HL-60 (cell line): ENCODE measurements around the gene UBAC2.

Experiments
- DNase-seq, 2 experiments: peaks; one replicate each; pipeline ENCODE4 v3.0.0-alpha.2; 2010 to 2020; ENCODE audit warnings: low read depth in 1 of 2, low spot score in 1 of 2
- H3K27ac ChIP-seq: fragments of 250-450 bp; sonication (Bioruptor Pico); replicated peaks from 2 replicates; pipeline ENCODE4 v1.5.1; 2020; ENCODE audit warnings: mild to moderate bottlenecking, moderate library complexity
- H3K27me3 ChIP-seq: fragments of 250-450 bp; sonication (Bioruptor Pico); 2 replicates; pipeline ENCODE4 v1.5.1; 2021; ENCODE audit warnings: mild to moderate bottlenecking, moderate library complexity; ENCODE audit not compliant: insufficient read depth, poor library complexity, severe bottlenecking
- H3K4me3 ChIP-seq: replicated peaks from 2 replicates; pipeline ENCODE4 v1.5.1; 2011; ENCODE audit warnings: mild to moderate bottlenecking, control low read depth, low read length; ENCODE audit not compliant: insufficient read depth
- GABPA ChIP-seq: IDR thresholded peaks from 2 replicates; pipeline ENCODE4 v1.6.1; 2012; ENCODE audit warnings: low read depth
- POLR2AphosphoS5 ChIP-seq: IDR thresholded peaks from 2 replicates; pipeline ENCODE4 v1.6.1; 2012; ENCODE audit warnings: low read depth
- SPI1 ChIP-seq: IDR thresholded peaks from 2 replicates; pipeline ENCODE4 v1.6.1; 2012; ENCODE audit warnings: low read depth, mild to moderate bottlenecking, borderline replicate concordance
- TF ChIP-seq, protein P1 (sequence below): IDR thresholded peaks from one replicate; pipeline ENCODE4 v1.5.1; 2011; ENCODE audit warnings: low read length, control low read depth, inconsistent platforms; ENCODE audit not compliant: insufficient read depth
- TF ChIP-seq, protein P2 (sequence below): IDR thresholded peaks from 2 replicates; pipeline ENCODE4 v1.6.1; 2012; ENCODE audit warnings: low read depth; ENCODE audit not compliant: insufficient replicate concordance

The UBAC2 gene

DNA sequence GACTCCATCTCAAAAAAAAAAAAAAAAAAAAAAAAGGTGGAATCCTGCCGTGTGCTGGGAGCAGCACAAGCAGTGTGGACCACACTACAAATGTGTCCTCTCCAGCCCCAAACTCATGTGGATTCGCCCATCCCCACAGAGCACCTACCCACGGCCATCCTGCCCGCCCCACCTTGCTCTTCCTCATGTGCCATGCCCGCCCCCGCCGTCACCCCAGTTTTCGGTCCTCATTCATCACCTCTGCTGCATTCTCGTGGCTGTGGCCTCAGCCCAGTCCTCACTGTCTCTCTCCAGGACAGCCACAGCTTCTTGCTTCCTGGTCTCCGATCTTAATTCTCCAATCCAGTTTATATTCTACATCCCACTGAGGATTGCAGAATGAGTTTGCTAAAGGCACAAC, 220.6 kb downstream of the UBAC2 start:
- H3K27me3 ChIP-seq = no peaks in the 10 kb centered on the region
- H3K4me3 ChIP-seq = no peak overlapping the region
- H3K27ac ChIP-seq = no peak overlapping the region
- TF ChIP-seq, protein P1, sequence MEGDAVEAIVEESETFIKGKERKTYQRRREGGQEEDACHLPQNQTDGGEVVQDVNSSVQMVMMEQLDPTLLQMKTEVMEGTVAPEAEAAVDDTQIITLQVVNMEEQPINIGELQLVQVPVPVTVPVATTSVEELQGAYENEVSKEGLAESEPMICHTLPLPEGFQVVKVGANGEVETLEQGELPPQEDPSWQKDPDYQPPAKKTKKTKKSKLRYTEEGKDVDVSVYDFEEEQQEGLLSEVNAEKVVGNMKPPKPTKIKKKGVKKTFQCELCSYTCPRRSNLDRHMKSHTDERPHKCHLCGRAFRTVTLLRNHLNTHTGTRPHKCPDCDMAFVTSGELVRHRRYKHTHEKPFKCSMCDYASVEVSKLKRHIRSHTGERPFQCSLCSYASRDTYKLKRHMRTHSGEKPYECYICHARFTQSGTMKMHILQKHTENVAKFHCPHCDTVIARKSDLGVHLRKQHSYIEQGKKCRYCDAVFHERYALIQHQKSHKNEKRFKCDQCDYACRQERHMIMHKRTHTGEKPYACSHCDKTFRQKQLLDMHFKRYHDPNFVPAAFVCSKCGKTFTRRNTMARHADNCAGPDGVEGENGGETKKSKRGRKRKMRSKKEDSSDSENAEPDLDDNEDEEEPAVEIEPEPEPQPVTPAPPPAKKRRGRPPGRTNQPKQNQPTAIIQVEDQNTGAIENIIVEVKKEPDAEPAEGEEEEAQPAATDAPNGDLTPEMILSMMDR = no peak
- TF ChIP-seq GABPA = no peak
- TF ChIP-seq POLR2AphosphoS5 = no peak
- TF ChIP-seq, protein P2, sequence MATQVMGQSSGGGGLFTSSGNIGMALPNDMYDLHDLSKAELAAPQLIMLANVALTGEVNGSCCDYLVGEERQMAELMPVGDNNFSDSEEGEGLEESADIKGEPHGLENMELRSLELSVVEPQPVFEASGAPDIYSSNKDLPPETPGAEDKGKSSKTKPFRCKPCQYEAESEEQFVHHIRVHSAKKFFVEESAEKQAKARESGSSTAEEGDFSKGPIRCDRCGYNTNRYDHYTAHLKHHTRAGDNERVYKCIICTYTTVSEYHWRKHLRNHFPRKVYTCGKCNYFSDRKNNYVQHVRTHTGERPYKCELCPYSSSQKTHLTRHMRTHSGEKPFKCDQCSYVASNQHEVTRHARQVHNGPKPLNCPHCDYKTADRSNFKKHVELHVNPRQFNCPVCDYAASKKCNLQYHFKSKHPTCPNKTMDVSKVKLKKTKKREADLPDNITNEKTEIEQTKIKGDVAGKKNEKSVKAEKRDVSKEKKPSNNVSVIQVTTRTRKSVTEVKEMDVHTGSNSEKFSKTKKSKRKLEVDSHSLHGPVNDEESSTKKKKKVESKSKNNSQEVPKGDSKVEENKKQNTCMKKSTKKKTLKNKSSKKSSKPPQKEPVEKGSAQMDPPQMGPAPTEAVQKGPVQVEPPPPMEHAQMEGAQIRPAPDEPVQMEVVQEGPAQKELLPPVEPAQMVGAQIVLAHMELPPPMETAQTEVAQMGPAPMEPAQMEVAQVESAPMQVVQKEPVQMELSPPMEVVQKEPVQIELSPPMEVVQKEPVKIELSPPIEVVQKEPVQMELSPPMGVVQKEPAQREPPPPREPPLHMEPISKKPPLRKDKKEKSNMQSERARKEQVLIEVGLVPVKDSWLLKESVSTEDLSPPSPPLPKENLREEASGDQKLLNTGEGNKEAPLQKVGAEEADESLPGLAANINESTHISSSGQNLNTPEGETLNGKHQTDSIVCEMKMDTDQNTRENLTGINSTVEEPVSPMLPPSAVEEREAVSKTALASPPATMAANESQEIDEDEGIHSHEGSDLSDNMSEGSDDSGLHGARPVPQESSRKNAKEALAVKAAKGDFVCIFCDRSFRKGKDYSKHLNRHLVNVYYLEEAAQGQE = no peak
- no peak for TF ChIP-seq SPI1
- DNase-seq = no peak

DNA sequence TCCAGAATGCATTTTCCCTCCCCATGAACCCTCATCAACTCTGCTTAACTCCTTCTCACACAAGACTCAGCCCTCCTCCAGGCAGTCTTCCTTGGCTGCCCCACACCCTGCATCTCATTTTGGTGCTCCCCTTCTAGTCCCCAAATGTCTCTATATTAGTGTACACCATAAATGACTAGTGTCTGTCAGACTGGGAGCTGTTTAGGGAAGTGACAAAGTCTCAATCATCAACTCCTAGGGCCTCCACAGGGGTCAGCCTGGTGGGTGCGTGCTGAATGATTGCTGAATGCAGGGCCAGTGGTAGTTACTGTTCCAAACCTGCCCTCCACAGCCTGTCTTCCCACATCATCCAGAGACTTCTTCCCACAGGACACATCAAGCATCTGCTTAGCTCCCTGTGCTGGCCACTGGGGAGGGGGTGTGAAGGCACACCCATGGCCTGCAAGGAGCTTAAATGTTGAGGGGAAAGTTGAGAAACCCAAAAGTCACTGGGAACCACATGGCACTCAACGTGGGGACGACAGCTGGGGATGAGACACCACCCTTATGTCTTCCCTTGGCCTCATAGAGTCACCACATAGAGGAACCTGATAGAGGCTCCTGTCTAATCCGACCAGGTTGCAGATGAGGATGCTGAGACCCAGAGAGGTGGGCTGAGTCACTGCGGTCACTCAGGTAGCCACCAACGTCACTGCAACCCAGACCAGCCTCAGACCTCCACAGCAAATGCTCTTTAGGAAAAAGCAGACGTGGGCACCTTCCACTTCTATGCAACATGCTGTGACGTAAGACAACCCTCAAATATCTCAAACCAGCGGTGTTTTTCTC, 221.3 kb downstream of the UBAC2 start:
- peak in 1 of 2 experiments; percentile 67 for DNase-seq
- Histone ChIP-seq H3K27ac (no peak overlapping the region), H3K27me3 (no peaks in the 10 kb centered on the region), H3K4me3 (no peak overlapping the region)
- TF ChIP-seq GABPA = no peak
- peak; percentile 66; the same call in 1 of the 2 replicates for TF ChIP-seq SPI1

- no peak overlapping the region for H3K4me3 ChIP-seq
- no peak overlapping the region for H3K27ac ChIP-seq
- TF ChIP-seq SPI1 = 0 out of 2 replicates have a peak, but pooled peaks have one; percentile 11
- TF ChIP-seq POLR2AphosphoS5 = no peak
- no peak for DNase-seq
- H3K27me3 ChIP-seq = no peaks in the 10 kb centered on the region
These were observed 222.0 kb downstream of the UBAC2 start for GRCh38 chr13:99422586-99423220.

GRCh38 chr13:99425485-99426341, 225.1 kb downstream of the UBAC2 start:
- TF ChIP-seq SPI1 = peak; percentile 85
- TF ChIP-seq, protein P2 = no peak
- no peaks in the 10 kb centered on the region for H3K27me3 ChIP-seq
- H3K4me3 ChIP-seq = no peak overlapping the region
- H3K27ac ChIP-seq = peak overlapping the region; percentile 41
- DNase-seq = peak in 1 of 2 experiments; percentile 75

DNA sequence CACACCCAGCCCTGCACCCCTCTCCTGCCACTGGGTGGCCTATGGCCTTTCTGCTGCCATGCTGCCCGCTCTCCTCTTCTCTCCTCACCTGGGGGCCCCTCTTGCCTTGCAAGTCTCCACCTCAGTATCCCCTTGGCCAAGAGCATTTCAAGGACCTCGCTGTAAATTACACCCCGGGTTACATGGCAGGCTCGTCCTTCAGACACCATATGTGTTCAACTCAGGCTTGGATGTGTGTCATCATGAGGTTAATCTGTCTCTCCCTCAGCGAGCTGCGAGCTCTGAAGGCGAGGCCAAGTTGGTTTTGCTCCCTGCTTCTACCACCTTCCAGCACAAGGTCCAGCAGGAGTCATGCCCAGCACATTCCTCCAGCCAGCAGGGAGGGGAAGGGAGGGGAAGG, 225.8 kb downstream of the UBAC2 start:
- Histone ChIP-seq H3K27ac (no peak overlapping the region), H3K27me3 (no peaks in the 10 kb centered on the region)

More for the DNA sequence above, 225.8 kb downstream of the UBAC2 start:
- TF ChIP-seq, protein P1 = no peak
- TF ChIP-seq, protein P2 = no peak
- DNase-seq = no peak
- no peak overlapping the region for H3K4me3 ChIP-seq
